ENCODE data around the gene ADK.
"Not testable (repeated sequence)": the region's sequence is repeated elsewhere in the genome, so short reads cannot be mapped to it uniquely, and the experiment has no call there.

The ADK gene

GRCh38 chr10:74300666-74301065, 149.6 kb downstream of the ADK start:
- DNase-seq (ENCODE audit: low spot score), result no peak

- DNase-seq (ENCODE audit: low spot score), result no peak
These were observed 154.7 kb downstream of the ADK start for GRCh38 chr10:74305730-74306129.

GRCh38 chr10:74306227-74306982, 155.4 kb downstream of the ADK start:
- no peak for DNase-seq (ENCODE audit: low spot score)

GRCh38 chr10:74307061-74307651, 156.1 kb downstream of the ADK start:
- no peak for DNase-seq (ENCODE audit: low spot score)

- DNase-seq (ENCODE audit: low spot score), result no peak
These were observed 159.7 kb downstream of the ADK start for GRCh38 chr10:74310652-74311257.

GRCh38 chr10:74314166-74314565, 163.1 kb downstream of the ADK start:
- DNase-seq (ENCODE audit: low spot score), result no peak

GRCh38 chr10:74320026-74320425, 169.0 kb downstream of the ADK start:
- DNase-seq (ENCODE audit: low spot score), result no peak

GRCh38 chr10:74320717-74321116, 169.7 kb downstream of the ADK start:
- DNase-seq (ENCODE audit: low spot score), result no peak

- no peak for DNase-seq (ENCODE audit: low spot score)
These were observed 171.1 kb downstream of the ADK start for GRCh38 chr10:74322141-74322540.

- DNase-seq (ENCODE audit: low spot score), result no peak
These were observed 171.5 kb downstream of the ADK start for GRCh38 chr10:74322565-74322964.

GRCh38 chr10:74328388-74328787, 177.4 kb downstream of the ADK start:
- DNase-seq (ENCODE audit: low spot score), result no peak

- no peak for DNase-seq (ENCODE audit: low spot score)
These were observed 178.9 kb downstream of the ADK start for GRCh38 chr10:74329873-74330272.

- no peak for DNase-seq (ENCODE audit: low spot score)
These were observed 179.6 kb downstream of the ADK start for GRCh38 chr10:74330646-74331045.

GRCh38 chr10:74332398-74332797, 181.4 kb downstream of the ADK start:
- no peak for DNase-seq (ENCODE audit: low spot score)

- no peak for DNase-seq (ENCODE audit: low spot score)
These were observed 182.2 kb downstream of the ADK start for GRCh38 chr10:74333174-74333573.

GRCh38 chr10:74334221-74334620, 183.2 kb downstream of the ADK start:
- DNase-seq (ENCODE audit: low spot score), result no peak

GRCh38 chr10:74335501-74335900, 184.5 kb downstream of the ADK start:
- DNase-seq (ENCODE audit: low spot score), result no peak

GRCh38 chr10:74337330-74338016, 186.5 kb downstream of the ADK start:
- DNase-seq (ENCODE audit: low spot score), result peak; percentile 43

- DNase-seq (ENCODE audit: low spot score), result no peak
These were observed 192.0 kb downstream of the ADK start for GRCh38 chr10:74342991-74343390.

GRCh38 chr10:74343804-74344203, 192.8 kb downstream of the ADK start:
- no peak for DNase-seq (ENCODE audit: low spot score)

GRCh38 chr10:74344306-74344705, 193.3 kb downstream of the ADK start:
- DNase-seq (ENCODE audit: low spot score), result no peak

GRCh38 chr10:74347522-74347921, 196.5 kb downstream of the ADK start:
- no peak for DNase-seq (ENCODE audit: low spot score)

GRCh38 chr10:74353021-74353420, 202.0 kb downstream of the ADK start:
- DNase-seq (ENCODE audit: low spot score), result not testable (repeated sequence)

All from kidney tubule cell (primary cell).